Transverse colon (tissue), 4 donors: ENCODE data around the gene PMIS2. TPM values are rescaled to one million over a fixed set of nuclear protein-coding genes. Genes with fewer than 3 reads are reported as not detected.
"Not testable (repeated sequence)": the region's sequence is repeated elsewhere in the genome, so short reads cannot be mapped to it uniquely, and the experiment has no call there.

Source experiments
- DNase-seq: peaks from one replicate; pipeline ENCODE4 v3.0.0-alpha.2; 2019
- H3K27ac ChIP-seq, 4 donors: fragments of 200-600 bp; sonication (generic); 2 replicates each; pipeline ENCODE4 v1.5.1; 2016 to 2018; ENCODE audit warnings: inconsistent platforms in 4 of 4
- H3K27me3 ChIP-seq: fragments of 200-600 bp; sonication (generic); 2 replicates; pipeline ENCODE4 v1.5.1; 2017; ENCODE audit warnings: inconsistent platforms
- H3K36me3 ChIP-seq, 4 donors: fragments of 200-600 bp; sonication (generic); 2 replicates each; pipeline ENCODE4 v1.5.1; 2017 to 2019; ENCODE audit warnings: inconsistent platforms in 4 of 4
- H3K4me1 ChIP-seq, 4 donors: fragments of 200-600 bp; sonication (generic); 2 replicates each; pipeline ENCODE4 v1.5.1; 2017 to 2020; ENCODE audit warnings: inconsistent platforms in 4 of 4
- H3K4me3 ChIP-seq, 4 donors: fragments of 200-600 bp; sonication (generic); 1 replicate in 1 of 4; 2 replicates in 3 of 4; pipeline versions ENCODE4 v1.5.1 to v1.6.1; 2017 to 2019; ENCODE audit warnings: inconsistent platforms in 4 of 4
- H3K9me3 ChIP-seq, 2 donors: fragments of 200-600 bp; sonication (generic); 2 replicates each; pipeline ENCODE4 v1.5.1; 2017 to 2019; ENCODE audit warnings: inconsistent platforms in 2 of 2
- EP300 ChIP-seq: sonication (generic); formaldehyde crosslinking; IDR thresholded peaks from one replicate; pipeline ENCODE4 v1.6.1; 2017; ENCODE audit warnings: antibody characterized with exemption, low read depth
- POLR2A ChIP-seq: fragments of 450-650 bp; IDR thresholded peaks from one replicate; pipeline ENCODE4 v1.6.1; 2016; ENCODE audit warnings: antibody characterized with exemption, mild to moderate bottlenecking, moderate library complexity
- POLR2AphosphoS5 ChIP-seq, 3 donors: sonication (generic); formaldehyde crosslinking; IDR thresholded peaks; one replicate each; pipeline ENCODE4 v1.6.1; 2016; ENCODE audit warnings: antibody characterized with exemption in 3 of 3
- WGBS, 2 donors: methylation state at CpG; one replicate each; pipeline ENCODE4 v1.1.5; 2018; ENCODE audit warnings: low coverage in 1 of 2; 5-methylcytosine and 5-hydroxymethylcytosine counted together
- in situ Hi-C, 4 donors: fragments of 200-750 bp; cut with MboI; loops; one replicate each; pipeline versions ENCODE4 v1.15.0 to v1.15.1; 2017; ENCODE audit warnings: low sequenced_read_pairs in 3 of 4, low pct_ligation_motif_present in 1 of 4, low pct_unique_long_range_greater_than_20kb in 1 of 4
- intact Hi-C: fragments of 100-400 bp; cut with DNase I; formaldehyde crosslinking; loops from one replicate; pipeline ENCODE4 v1.15.1; 2023; ENCODE audit warnings: low total_unique reads
- total RNA-seq, 4 donors: library from RNA; depleted of rRNA; stranded (reverse); fragments of >200 nt; gene quantifications; one replicate each; pipeline ENCODE4 v1.1.0, GENCODE V29; 2016
- TF ChIP-seq, protein P1 (sequence below), 5 experiments: fragments of 200-600 bp in 3 of 5; fragments of 450-650 bp in 2 of 5; sonication (generic) in 3 of 5; IDR thresholded peaks; 1 replicate in 2 of 5; 2 replicates in 3 of 5; pipeline ENCODE4 v1.5.1; 2016 to 2017; ENCODE audit warnings: antibody characterized with exemption in 5 of 5, inconsistent platforms in 3 of 5, mild to moderate bottlenecking in 2 of 5, moderate library complexity in 1 of 5

Gene PMIS2
- total RNA-seq, 4 donors from 2014 or later, result not detected

DNA sequence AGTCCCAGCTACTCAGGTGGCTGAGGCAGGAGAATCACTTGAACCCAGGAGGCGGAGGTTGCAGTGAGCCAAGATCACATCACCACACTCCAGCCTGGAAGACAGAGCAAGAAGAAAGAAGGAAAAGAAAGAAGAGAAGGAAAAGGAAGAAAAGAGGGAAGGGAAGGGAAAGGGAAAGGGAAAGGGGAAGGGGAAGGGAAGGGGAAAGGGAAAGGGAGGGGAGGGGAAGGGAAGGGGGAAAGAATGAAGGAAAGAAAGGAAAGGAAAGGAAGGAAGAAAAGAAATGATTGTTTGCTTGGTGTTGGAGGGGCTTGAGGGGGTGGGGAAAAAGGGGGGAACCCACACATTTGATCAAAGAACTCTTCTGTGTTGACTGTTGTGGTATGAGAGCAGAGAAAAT, 10.0 kb downstream of the PMIS2 start:
- WGBS, 2 donors, result 100% methylated on average over 1 of the region's 1 CpG
- Histone ChIP-seq H3K27me3 (peaks cover 11% of the 10 kb centered on the region), H3K4me3 (no peak overlapping the region), H3K27ac (no peak overlapping the region), H3K9me3 (no peaks in the 10 kb centered on the region), H3K4me1 (no peaks in the 10 kb centered on the region), H3K36me3 (no peaks in the 10 kb centered on the region)
- DNase-seq, result no peak
- intact Hi-C loops, result no loop called here
- TF ChIP-seq, protein P1, sequence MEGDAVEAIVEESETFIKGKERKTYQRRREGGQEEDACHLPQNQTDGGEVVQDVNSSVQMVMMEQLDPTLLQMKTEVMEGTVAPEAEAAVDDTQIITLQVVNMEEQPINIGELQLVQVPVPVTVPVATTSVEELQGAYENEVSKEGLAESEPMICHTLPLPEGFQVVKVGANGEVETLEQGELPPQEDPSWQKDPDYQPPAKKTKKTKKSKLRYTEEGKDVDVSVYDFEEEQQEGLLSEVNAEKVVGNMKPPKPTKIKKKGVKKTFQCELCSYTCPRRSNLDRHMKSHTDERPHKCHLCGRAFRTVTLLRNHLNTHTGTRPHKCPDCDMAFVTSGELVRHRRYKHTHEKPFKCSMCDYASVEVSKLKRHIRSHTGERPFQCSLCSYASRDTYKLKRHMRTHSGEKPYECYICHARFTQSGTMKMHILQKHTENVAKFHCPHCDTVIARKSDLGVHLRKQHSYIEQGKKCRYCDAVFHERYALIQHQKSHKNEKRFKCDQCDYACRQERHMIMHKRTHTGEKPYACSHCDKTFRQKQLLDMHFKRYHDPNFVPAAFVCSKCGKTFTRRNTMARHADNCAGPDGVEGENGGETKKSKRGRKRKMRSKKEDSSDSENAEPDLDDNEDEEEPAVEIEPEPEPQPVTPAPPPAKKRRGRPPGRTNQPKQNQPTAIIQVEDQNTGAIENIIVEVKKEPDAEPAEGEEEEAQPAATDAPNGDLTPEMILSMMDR (IDR thresholded peaks at IDR 0.05), result no peak
- TF ChIP-seq POLR2A (no peak), POLR2AphosphoS5 (IDR thresholded peaks at IDR 0.05) (no peak), EP300 (no peak)
- in situ Hi-C loops, result no loop called here

DNA sequence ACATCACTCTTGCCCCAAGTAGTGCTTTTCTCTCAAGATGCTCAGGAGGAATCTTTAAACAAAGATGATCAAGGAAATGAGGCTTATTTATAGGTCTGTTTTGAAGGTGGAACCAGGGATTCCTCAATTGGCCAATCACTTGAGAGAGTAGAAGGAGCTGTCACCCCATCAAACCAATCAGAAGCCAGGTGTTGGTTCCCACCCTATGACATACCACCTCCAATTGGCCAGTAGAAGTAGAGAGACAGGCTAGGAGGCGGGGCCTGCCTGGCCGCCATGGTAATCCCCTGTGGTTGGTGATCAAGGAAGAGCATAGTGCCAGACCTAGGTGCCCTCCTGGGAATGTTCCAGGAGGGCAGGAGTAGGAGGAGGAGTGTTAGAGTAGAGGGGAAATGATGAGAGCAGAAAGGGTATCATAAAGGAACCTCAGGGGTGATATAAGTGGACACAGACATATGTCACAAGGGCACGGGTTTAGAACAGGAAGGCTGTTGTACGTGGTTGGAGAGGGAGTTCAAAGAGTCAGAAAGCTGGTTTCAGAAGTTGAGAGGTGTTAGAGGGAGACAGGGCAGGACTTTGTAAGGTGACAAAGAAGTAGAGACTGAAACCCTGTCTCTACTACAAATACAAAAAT, 10.5 kb downstream of the PMIS2 start:
- H3K9me3 ChIP-seq, result no peaks in the 10 kb centered on the region
- no peak overlapping the region for H3K4me3 ChIP-seq
- 56 to 72% methylated on average over 4 of the region's 4 CpGs for WGBS, 2 donors
- H3K36me3 ChIP-seq, result no peaks in the 10 kb centered on the region
- intact Hi-C loops (no loop called here), in situ Hi-C loops (no loop called here)
- no peak for DNase-seq
- TF ChIP-seq POLR2A (no peak), POLR2AphosphoS5 (IDR thresholded peaks at IDR 0.05) (no peak), EP300 (no peak)
- TF ChIP-seq, protein P1 (IDR thresholded peaks at IDR 0.05), result no peak
- no peaks in the 10 kb centered on the region for H3K4me1 ChIP-seq
- H3K27ac ChIP-seq, result no peak overlapping the region
- H3K27me3 ChIP-seq, result peaks cover 11% of the 10 kb centered on the region

DNA sequence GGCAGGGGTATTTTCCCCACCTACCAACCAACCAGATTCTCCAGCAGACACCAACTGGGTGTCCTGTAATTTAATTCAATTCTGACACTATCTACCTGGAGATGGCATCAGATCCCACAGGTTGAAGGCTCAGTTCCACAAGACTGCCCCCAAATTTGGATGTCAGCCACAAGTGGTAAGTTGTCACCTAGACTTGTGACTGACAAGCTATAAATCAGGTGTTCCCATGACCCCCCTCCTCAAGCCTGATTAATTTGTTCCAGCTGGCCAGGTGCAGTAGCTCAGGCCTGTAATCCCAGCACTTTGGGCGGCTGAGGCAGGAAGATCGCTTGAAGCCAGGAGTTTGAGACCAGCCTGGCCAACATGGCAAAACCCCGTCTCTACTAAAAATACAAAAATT, 16.0 kb downstream of the PMIS2 start:
- WGBS, 2 donors, result 81 to 96% methylated on average over 3 of the region's 3 CpGs
- Histone ChIP-seq H3K27ac (no peak overlapping the region), H3K36me3 (no peaks in the 10 kb centered on the region), H3K9me3 (no peaks in the 10 kb centered on the region), H3K4me3 (no peak overlapping the region), H3K4me1 (no peaks in the 10 kb centered on the region), H3K27me3 (no peaks in the 10 kb centered on the region)
- DNase-seq, result no peak
- in situ Hi-C loops (no loop called here), intact Hi-C loops (no loop called here)
- TF ChIP-seq POLR2AphosphoS5 (IDR thresholded peaks at IDR 0.05) (no peak), EP300 (no peak)

DNA sequence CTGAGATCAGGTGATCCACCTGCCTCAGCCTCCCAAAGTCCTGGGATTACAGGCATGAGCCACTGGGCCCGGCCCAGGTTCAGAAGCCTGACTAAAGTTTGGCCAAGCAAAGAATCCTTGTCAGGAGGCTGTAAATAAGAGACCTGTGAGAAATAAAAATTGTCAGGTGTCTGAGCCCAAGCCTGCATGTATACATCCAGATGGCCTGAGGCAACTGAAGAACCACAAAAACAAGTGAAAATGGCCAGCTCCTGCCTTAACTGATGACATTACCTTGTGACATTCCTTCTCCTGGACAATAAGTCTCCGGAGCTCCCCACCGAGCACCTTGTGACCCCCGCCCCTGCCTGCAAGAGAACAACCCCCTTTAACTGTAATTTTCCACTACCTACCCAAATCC, 18.5 kb downstream of the PMIS2 start:
- WGBS, 2 donors, result 90 to 92% methylated on average over 3 to 4 of the region's 4 CpGs
- DNase-seq, result not testable (repeated sequence)

DNA sequence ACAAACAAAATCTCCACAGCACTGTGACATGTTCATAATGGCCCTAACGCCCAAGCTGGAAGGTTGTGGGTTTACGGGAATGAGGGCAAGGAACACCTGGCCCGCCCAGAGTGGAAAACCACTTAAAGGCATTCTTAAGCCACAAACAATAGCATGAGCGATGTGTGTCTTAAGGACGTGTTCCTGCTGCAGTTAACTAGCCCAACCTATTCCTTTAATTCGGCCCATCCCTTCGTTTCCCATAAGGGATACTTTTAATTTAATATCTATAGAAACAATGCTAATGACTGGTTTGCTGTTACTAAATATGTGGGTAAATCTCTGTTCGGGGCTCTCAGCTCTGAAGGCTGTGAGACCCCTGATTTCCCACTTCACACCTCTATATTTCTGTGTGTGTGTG, 21.2 kb downstream of the PMIS2 start:
- H3K36me3 ChIP-seq, H3K4me3 ChIP-seq, H3K4me1 ChIP-seq, DNase-seq, intact Hi-C loops, H3K27ac ChIP-seq, H3K9me3 ChIP-seq, in situ Hi-C loops, H3K27me3 ChIP-seq: not testable (repeated sequence)
- WGBS, 2 donors, result 86% methylated on average over 8 of the region's 8 CpGs; no CpG with 5 or more reads in 1 of the 2 donors

More for the DNA sequence above, 18.5 kb downstream of the PMIS2 start:
- H3K9me3 ChIP-seq, H3K27ac ChIP-seq, H3K4me1 ChIP-seq, H3K36me3 ChIP-seq, H3K27me3 ChIP-seq, H3K4me3 ChIP-seq, in situ Hi-C loops, intact Hi-C loops: not testable (repeated sequence)

DNA sequence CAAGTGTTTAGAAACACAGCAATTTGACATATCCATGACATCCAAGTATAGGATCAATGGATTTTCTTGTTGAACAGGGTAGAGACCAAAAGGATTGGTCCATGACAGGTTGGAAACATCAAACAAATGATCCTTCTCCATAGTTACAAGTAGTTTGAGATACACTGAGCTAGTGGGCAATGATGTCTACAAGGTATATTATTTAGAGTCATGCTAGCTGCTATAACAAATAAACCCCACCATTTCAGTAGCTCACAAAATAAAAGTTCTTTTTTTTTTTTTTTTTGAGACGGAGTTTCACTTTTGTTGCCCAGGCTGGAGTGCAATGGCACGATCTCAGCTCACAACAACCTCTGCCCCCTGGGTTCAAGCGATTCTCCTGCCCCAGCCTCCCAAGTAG, 21.7 kb downstream of the PMIS2 start:
- peaks cover 0 to 7% (median 5%) of the 10 kb centered on the region in 4 donors for H3K4me1 ChIP-seq
- intact Hi-C loops (no loop called here), in situ Hi-C loops (no loop called here)
- DNase-seq, result no peak
- WGBS, 2 donors, result 88% methylated on average over 3 of the region's 3 CpGs; no CpG with 5 or more reads in 1 of the 2 donors
- H3K27ac ChIP-seq, result no peak overlapping the region
- H3K36me3 ChIP-seq, result no peaks in the 10 kb centered on the region
- H3K4me3 ChIP-seq, result no peak overlapping the region
- peaks cover 0 to 4% of the 10 kb centered on the region in 2 donors for H3K9me3 ChIP-seq
- H3K27me3 ChIP-seq, result no peaks in the 10 kb centered on the region
- TF ChIP-seq EP300, result no peak
- TF ChIP-seq, protein P1 (IDR thresholded peaks at IDR 0.05), result no peak
- no peak for TF ChIP-seq POLR2A
